ENCODE measurements around the gene PICALM.

PICALM gene

DNA sequence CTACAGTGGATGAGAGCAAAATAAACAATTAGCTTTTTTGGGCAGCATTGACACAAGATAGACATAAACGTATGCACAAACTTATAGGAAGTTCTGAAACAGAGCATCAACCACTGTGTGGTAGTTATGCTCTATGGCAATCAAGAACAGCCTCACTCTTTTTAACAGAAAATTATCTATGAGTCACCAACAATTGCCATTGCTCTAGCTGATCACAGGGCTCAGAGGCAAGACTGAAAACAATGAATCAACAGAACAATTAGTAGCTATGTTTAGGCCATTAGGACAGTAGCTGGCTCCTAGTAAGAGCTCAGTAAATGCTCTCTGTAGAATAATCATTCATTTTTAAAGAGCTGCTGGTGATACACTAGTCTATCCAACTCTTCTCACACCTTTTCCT, 34.9 kb upstream of the PICALM start:
- no peaks in the 10 kb centered on the region for H3K36me3 ChIP-seq (ENCODE audit: low read depth)
- TF ChIP-seq, protein P1, sequence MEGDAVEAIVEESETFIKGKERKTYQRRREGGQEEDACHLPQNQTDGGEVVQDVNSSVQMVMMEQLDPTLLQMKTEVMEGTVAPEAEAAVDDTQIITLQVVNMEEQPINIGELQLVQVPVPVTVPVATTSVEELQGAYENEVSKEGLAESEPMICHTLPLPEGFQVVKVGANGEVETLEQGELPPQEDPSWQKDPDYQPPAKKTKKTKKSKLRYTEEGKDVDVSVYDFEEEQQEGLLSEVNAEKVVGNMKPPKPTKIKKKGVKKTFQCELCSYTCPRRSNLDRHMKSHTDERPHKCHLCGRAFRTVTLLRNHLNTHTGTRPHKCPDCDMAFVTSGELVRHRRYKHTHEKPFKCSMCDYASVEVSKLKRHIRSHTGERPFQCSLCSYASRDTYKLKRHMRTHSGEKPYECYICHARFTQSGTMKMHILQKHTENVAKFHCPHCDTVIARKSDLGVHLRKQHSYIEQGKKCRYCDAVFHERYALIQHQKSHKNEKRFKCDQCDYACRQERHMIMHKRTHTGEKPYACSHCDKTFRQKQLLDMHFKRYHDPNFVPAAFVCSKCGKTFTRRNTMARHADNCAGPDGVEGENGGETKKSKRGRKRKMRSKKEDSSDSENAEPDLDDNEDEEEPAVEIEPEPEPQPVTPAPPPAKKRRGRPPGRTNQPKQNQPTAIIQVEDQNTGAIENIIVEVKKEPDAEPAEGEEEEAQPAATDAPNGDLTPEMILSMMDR (IDR thresholded peaks at IDR 0.05; ENCODE audit: poor library complexity, severe bottlenecking): no peak
- no peak for DNase-seq (ENCODE audit: low spot score)

DNA sequence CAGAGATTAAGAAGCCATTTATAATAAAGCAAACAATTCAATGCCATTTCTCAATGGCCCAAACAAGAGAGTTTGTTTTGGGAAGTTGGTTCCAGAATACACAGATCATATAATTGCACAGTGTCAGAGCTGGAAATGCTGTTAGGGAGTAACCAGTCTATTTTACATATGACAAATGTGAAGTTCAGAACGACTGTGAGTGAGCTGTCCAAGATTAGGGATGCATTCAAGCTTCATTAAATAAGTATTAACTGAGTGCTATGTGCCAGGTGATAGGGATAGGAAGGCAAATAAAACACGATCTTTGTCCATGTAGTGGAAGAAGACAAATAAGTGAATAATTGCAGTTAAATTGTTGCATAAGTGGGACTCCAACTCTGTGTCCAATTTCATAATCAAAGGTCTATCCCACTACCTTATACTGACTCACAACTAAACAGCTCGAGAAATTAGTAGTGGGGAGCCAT, 33.1 kb upstream of the PICALM start:
- Histone ChIP-seq H3K27me3 (ENCODE audit: insufficient read depth, poor library complexity, severe bottlenecking) (no peaks in the 10 kb centered on the region), H3K9me3 (ENCODE audit: severe bottlenecking) (no peaks in the 10 kb centered on the region), H3K4me1 (ENCODE audit: insufficient read depth, poor library complexity, severe bottlenecking) (peaks cover 18% of the 10 kb centered on the region), H3K4me3 (ENCODE audit: severe bottlenecking) (no peak overlapping the region), H3K36me3 (ENCODE audit: low read depth) (no peaks in the 10 kb centered on the region), H3K27ac (ENCODE audit: poor library complexity, severe bottlenecking) (peak overlapping the region; percentile 42)
- ATAC-seq (ENCODE audit: low read depth) (peak; percentile 84), DNase-seq (ENCODE audit: low spot score) (no peak)
- TF ChIP-seq, protein P1 (IDR thresholded peaks at IDR 0.05; ENCODE audit: poor library complexity, severe bottlenecking): no peak

More for the DNA sequence above, 34.9 kb upstream of the PICALM start:
- Histone ChIP-seq H3K9me3 (ENCODE audit: severe bottlenecking) (no peaks in the 10 kb centered on the region), H3K4me1 (ENCODE audit: insufficient read depth, poor library complexity, severe bottlenecking) (peaks cover 18% of the 10 kb centered on the region), H3K27ac (ENCODE audit: poor library complexity, severe bottlenecking) (no peak overlapping the region), H3K27me3 (ENCODE audit: insufficient read depth, poor library complexity, severe bottlenecking) (no peaks in the 10 kb centered on the region), H3K4me3 (ENCODE audit: severe bottlenecking) (no peak overlapping the region)
- ATAC-seq (ENCODE audit: low read depth): 0 out of 3 replicates have a peak, but pooled peaks have one; percentile 16

DNA sequence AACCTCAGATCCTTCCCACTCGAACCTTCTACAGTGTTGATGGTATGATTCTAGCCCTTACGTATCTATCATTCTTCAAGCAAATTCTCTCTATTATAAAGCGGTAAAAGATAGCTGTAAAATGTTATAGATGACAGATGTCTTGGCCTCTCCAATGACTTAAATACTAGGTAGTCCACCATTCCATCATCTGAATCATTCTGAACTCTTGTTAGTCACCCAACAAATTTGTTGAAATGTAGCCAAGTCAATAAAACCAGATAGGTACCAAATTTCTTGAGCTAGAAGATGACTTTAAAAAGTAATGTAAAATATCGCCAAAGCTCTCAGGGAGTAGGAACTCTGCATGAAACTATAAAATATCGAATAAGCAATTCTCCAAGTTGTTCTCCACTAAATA, 32.6 kb upstream of the PICALM start:
- DNase-seq (ENCODE audit: low spot score): no peak
- no peaks in the 10 kb centered on the region for H3K27me3 ChIP-seq (ENCODE audit: insufficient read depth, poor library complexity, severe bottlenecking)
- no peaks in the 10 kb centered on the region for H3K9me3 ChIP-seq (ENCODE audit: severe bottlenecking)

DNA sequence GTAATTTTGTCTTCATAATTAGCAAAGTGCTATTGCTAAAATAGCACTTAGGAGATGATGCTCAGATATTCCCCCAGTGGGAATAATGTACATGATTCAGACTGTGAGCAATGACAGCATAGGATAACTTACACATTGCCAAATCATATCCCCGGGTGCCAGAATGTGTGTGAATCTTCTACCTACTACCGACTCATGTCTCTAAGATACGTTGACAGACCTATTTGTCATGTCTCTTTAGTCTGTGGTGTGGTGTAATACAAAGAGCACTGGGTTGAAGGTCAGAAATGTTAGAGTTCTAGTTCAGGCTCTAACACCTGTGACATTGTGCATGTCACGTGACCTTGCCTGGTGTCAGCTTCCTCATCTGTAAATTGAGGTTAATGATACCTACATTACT, 31.0 kb upstream of the PICALM start:
- H3K9me3 ChIP-seq (ENCODE audit: severe bottlenecking): no peaks in the 10 kb centered on the region
- TF ChIP-seq, protein P1 (IDR thresholded peaks at IDR 0.05; ENCODE audit: poor library complexity, severe bottlenecking): no peak
- peaks cover 18% of the 10 kb centered on the region for H3K4me1 ChIP-seq (ENCODE audit: insufficient read depth, poor library complexity, severe bottlenecking)
- no peaks in the 10 kb centered on the region for H3K27me3 ChIP-seq (ENCODE audit: insufficient read depth, poor library complexity, severe bottlenecking)
- H3K4me3 ChIP-seq (ENCODE audit: severe bottlenecking): no peak overlapping the region
- peak; percentile 69 for ATAC-seq (ENCODE audit: low read depth)
- DNase-seq (ENCODE audit: low spot score): no peak
- no peaks in the 10 kb centered on the region for H3K36me3 ChIP-seq (ENCODE audit: low read depth)
- peak overlapping the region; percentile 4 for H3K27ac ChIP-seq (ENCODE audit: poor library complexity, severe bottlenecking)

More for the DNA sequence above, 32.6 kb upstream of the PICALM start:
- ATAC-seq (ENCODE audit: low read depth): peak; percentile 62
- Histone ChIP-seq H3K4me3 (ENCODE audit: severe bottlenecking) (no peak overlapping the region), H3K27ac (ENCODE audit: poor library complexity, severe bottlenecking) (peak overlapping the region; percentile 42), H3K4me1 (ENCODE audit: insufficient read depth, poor library complexity, severe bottlenecking) (peaks cover 18% of the 10 kb centered on the region), H3K36me3 (ENCODE audit: low read depth) (no peaks in the 10 kb centered on the region)
- TF ChIP-seq, protein P1 (IDR thresholded peaks at IDR 0.05; ENCODE audit: poor library complexity, severe bottlenecking): no peak

DNA sequence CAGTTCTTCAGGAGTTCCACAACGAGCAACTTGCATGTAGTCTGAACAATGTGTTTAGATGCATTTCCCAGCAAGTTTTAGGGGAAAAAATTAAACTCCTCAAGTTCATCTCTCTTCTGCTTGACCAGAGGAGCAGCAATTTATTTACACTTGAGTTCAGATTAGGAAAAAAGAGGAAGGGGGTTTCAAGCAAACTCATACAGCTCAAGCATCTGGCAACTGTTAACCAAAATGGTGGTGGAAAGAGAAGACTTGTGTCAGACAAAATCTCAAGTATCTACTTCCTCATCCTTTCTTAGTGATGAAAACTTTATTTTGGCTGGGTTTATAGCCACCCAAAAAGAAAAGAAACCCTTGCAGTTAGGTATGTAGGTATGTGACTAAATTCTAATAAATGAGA, 29.1 kb upstream of the PICALM start:
- H3K27ac ChIP-seq (ENCODE audit: poor library complexity, severe bottlenecking): no peak overlapping the region
- H3K4me3 ChIP-seq (ENCODE audit: severe bottlenecking): no peak overlapping the region
- ATAC-seq (ENCODE audit: low read depth): no peak
- no peaks in the 10 kb centered on the region for H3K27me3 ChIP-seq (ENCODE audit: insufficient read depth, poor library complexity, severe bottlenecking)
- H3K36me3 ChIP-seq (ENCODE audit: low read depth): no peaks in the 10 kb centered on the region
- TF ChIP-seq, protein P1 (IDR thresholded peaks at IDR 0.05; ENCODE audit: poor library complexity, severe bottlenecking): no peak
- no peaks in the 10 kb centered on the region for H3K9me3 ChIP-seq (ENCODE audit: severe bottlenecking)
- peaks cover 18% of the 10 kb centered on the region for H3K4me1 ChIP-seq (ENCODE audit: insufficient read depth, poor library complexity, severe bottlenecking)
- no peak for DNase-seq (ENCODE audit: low spot score)

All from RWPE2 (cell line).